HG02840 (cell line): ENCODE data around the gene OSTC.

Experiments
- ATAC-seq: cut with Tn5 transposase; IDR thresholded peaks from one replicate; pipeline ENCODE4 v1.9.1; 2021; ENCODE audit warnings: mild to moderate bottlenecking, moderate library complexity, moderate number of reproducible peaks; ENCODE audit not compliant: unreplicated experiment, low FRiP score

Gene OSTC

DNA sequence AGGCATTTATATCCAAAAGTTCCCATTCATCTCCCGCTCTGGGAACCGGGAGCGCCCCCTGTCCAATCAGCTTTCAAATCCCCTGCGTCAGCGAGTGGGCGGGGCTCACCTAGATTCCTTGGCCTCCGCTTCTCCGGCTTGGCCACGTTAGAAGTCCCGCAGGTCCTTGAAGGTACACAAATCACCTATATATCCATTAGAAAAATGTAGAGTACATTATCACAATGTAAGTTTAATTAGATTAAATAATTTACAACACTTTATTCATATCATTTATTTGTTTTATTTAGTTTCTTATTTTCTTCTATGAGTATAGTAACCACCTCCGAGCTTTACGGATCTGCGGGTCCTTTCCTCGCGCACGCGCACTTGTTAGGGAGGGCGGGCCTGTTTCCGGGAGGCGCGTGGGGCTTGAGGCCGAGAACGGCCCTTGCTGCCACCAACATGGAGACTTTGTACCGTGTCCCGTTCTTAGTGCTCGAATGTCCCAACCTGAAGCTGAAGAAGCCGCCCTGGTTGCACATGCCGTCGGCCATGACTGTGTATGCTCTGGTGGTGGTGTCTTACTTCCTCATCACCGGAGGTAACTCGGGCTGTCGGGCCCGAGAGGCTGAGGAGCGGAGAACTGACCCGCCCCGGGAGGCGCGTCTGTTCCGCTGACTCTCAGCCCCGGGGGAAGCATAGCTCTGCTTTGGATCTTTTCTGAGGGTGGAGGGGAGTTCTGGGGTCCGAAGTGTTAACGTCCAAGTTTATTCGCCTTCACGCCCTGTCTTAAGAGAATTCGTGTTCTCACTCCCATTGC is at the start of gene OSTC:
Gene OSTC (plus strand): TSS at position 388 of the 802 bp plus-strand sequence. CDS start 57 bp downstream, at position 445.
- peak; percentile 97 for ATAC-seq

DNA sequence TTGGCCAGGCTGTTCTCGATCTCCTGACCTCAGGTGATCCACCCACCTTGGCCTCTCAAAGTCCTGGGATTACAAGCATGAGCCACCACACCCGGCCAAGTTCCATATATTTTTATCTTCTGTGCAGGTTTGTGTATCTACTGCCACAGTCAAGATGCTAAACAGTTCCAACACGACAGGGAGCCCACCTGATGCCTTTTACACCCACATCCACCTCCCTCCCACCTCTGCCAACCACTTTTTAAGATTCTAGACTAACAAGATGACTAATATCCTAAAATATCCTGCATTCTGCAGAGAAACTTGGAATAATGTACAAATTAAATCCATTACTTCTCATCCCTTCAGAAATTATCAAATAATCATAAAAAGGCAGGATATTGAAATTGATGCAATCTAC is 49.3 kb upstream of the OSTC start:
- ATAC-seq = no peak

DNA sequence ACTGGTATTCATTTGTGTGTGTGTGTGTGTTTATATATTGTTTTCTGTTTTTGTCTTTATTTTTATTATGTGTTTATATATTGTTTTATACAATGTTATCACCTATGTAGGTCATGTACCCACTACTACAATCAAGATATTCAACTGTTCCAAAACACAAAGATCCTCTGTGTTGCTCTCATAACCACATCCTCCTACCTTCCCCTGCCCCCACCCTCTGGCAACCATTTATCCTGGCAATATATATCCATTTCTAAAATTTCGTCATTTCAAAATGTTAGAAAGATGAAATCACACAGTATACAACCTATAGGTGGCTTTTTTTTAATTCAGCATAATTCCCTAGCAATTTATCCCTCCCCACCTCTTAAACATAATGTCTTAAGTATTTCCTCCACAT is 48.9 kb upstream of the OSTC start:
- no peak for ATAC-seq

DNA sequence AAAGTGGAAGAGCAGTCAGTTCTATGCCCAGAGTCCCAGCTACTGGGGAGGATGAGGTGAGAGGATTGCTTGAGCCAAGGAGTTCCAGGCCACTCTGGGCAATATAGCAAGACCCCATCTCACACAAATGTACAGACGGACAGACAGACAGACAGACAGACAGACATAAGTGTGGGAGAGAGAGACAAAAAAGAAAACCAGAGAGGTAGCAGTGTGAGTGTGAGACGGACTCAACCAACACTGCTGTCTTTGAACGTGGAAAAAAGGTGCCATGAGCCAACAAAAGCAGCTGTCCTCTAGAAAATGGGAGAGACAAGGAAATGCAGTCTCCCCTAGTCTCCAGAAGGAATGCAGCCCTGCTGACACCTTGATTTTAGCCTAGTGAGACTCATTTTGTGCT is 48.2 kb upstream of the OSTC start:
- no peak for ATAC-seq

DNA sequence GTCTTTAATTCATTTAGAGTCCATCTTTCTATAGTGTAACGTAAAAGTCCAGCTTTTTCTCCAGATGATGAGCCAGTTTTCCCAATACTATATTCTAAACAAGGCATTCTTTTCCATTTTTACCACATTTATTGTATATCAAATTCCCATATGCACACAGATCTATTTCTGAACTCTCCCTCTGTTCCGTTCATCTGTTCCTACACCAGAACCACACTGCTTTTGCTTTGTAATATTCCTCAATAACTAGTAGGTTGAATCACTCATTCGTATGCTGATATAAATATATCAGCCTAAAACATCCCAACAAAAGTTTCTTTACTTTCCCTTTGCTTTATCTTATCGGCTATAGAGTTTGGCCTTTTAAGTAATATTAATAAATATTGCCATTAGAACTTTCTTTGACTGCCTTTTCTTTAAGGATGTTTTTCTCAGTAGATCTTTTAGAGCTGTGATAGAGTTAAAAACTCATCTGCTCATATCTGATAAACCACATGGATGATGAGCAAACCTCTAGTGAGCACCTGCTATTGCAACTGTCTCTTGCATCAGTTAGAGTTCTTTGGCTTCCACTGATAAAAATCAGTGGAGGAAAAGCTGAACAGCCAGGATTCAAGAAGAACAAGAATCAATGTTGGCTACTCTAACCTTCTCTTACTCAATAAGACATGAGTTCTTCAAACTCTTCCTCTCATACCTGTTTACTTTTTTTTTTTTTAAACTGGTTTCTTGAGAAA is 43.2 kb upstream of the OSTC start:
- no peak for ATAC-seq

DNA sequence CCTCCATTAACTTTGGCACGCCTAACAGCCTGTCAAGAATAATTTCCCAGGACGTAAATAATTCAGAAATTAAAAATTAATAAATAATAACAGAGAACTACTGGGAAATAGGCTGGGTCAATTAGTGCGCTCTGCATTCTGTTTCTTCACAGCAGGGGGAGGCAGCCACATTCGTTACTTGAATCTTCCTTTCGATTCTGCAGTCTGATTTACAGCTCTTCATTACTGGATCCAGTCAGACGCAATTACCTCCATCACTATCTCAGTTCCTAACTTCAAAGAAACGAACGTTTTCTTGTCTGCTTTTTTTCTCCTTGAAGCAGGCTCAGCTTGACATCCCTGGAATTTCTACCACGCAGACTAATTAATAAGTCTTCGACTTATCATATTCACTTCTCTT is 39.0 kb upstream of the OSTC start:
- ATAC-seq = no peak

DNA sequence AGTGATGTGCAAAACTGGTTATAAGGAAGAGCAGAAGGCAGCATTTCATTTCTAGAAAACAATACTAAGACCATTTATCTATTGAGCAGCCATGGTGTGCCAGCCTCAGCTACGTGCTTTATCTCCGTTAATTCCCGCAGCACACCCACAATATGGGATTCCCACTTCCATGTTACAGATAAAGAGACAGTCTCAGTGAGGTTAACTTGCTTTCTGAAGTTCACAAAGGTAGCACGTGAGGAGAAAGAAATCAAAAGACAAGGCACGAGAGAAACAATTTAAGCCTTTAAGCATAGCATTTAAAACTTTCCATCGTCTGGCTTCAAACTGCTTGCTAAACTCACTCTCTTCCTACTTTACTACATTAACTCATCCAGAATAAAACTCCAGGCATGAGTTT is 38.0 kb upstream of the OSTC start:
- ATAC-seq = no peak

DNA sequence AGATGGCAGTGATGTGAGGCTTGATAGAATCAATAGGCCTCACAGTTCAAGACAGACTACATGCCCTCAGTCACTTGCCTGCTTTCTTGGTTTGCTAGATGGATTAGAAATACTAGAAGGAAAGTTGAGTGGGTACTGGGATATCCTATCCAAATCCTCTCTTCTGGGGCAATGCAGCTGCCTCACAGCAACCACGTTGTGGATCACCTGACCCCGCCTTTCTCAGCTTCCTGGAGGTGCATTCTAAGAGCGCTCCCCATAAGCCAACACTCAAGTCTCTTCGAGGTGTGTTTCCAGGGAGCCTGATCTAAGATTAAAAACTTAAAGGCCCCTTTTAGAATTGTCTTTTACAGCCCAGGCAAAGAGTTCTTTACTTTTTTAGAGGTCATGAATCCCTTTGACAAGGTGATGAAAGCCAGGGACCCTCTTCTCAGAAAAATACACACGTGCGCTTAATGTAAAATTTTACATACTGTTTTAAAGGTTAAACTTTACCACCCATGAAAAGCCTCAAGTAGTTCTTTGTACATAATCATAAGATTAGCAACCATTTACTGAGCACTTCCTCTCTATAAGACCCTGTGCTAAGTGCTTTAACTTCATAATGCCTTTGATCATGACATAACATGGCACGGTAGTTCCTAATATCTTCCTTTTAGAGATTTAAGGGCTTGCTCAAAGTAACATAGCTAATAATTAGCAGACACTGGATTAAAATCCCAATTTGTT is 30.9 kb upstream of the OSTC start:
- ATAC-seq = no peak

DNA sequence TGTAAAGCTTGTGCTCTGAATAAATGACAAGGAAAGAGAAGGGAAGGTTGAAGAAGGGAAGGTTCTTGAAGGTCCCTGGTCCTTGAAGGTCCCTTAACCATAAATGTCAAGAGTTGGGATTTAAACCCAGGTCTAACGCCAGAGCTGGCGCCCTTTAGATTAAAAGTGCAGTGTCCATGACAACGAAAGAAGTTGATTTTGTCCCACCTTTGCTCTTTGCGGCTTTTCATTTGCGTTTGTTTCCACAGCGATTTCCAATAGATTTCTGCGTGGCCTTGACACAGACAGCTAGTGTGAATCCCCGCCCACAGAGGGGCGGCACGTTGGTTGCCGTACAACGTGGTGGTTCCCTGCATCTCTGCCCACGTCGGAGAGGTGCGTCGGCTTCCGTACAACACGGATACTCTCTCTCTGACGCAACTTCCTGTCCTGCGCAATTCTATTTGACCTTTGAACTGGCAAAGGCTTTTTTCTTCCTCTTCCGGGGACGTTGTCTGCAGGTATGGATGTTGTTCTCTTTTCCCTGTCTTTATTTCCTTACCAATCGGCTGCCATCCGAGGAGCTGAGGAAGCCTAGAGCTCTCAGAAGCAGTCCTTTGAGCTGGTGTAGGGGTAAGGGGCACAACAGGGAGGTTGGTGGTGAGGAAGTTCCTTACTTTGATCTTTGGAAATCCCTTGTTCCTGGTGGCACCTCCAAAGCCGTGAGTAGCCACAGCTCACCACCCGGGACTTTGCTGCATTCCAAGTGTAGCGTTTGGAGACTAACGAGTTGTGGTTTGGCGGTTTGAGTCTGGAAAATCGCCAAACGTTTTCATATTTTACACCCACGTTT is 30.1 kb upstream of the OSTC start, which contains the start of gene RPL34:
Gene RPL34 (plus strand): TSS at position 476 of the 832 bp plus-strand sequence. CDS start 1,384 bp downstream, outside the sequence.
- ATAC-seq = peak; percentile 100

DNA sequence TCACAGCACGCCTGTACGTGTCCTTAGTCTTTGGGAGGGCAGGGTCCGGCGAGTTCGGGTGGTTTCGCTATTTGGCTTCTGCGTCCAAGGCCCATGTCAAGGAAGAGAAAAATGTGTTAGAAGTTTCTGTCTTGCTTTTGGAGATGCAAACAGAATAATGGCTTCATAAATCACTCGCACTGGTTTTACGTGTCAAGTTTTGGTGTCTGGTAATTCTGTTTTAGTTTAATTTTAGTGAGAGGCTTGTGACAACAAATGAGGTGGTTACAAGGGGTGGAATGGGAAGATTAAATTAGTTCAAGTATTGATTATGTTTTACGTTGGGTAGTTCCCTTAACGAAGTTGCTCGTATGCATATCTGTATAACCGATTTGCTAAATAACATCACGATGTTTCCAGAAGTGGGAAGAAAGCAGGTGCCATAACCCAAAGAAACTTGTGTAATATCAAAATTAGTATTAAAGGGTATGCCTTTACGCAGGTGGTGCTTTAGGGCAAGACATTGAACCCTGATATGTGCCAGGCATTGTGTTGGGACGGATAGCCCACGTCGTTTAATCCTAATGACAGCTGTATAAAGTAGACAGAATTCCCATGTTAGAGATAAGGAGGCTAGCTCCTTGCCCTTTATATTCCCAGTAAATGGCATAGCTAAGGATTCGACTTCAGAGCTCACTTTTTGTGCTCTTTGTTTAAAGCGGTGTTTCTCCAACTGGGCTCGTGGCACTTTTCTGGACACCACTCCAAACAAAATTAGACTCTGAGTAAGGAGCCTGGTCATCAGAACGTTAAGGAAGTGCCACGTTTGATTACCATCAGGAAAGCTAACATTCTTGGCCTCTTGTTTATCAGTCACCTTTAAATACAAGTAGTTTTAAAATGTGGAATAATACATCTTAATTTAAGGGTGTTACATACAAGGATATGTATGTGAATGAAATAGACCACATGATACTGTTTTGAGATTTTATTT is 29.2 kb upstream of the OSTC start:
- ATAC-seq = no peak

DNA sequence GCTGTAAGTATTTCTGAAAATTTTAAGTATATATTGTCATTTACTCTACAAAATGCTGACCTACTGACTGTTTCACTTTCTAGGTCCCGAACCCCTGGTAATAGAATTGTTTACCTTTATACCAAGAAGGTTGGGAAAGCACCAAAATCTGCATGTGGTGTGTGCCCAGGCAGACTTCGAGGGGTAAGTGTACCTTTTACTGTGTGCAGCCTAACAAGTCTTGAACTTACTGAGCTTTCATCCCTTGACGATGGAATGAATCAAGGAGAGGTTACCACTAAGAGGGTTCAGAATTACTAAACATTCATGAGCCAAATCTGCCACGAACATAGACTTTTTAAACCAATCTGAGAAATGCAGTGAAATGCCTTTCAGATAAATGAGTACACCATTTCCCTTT is 28.4 kb upstream of the OSTC start:
- ATAC-seq = no peak

DNA sequence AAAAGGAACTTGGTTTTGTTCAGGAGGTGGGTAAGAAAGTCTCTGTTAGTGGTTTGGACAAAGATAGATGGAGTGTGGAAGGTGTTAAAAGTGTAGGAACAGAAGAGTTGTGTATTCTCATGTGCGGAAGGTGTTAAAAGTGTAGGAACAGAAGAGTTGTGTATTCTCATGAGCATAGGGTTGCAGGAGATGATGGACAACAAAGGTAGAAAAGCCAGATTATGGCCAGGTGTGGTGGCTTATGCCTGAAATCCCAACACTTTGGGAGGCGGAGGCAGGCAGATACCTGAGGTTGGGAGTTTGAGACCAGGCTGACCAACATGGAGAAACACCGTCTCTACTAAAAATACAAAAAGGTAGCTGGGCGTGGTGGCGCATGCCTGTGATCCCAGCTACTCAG is 27.6 kb upstream of the OSTC start:
- no peak for ATAC-seq

DNA sequence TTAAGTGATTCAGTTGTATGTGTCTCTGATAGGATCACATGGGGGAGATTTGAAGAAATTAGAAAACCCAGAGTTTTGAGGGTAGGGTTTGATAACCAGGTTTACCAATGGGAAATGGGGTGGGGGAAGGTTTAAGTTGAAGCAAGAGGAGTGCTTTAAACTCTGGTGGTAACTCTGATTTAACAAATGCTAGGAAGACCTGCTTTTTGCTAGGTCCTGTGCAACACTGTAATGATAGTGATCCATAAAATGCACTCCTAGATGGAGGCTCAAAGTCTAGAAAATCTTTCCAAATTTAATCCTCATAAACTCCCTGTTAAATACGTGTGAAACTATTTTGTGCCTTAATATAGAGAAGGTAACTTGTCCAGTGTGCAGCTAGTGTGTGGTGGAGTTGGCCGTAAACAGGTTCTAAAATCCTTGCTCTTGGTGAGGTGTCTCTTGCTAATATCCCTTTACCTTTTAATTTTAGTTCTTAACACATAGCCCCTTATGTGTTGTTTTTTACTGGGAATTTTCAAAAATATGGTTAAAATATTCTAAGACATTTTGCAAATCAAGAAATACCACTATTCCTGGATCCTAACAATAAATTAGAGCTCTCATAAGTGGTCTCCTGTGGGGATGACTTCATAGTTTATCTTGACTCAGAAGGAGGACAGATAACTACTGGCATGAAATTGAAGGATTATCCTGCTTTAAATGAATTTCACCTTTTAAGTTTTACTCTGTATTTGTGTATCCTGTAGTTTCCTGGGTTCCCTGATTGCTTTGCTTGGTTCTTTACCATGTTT is 25.9 kb upstream of the OSTC start:
- no peak for ATAC-seq

DNA sequence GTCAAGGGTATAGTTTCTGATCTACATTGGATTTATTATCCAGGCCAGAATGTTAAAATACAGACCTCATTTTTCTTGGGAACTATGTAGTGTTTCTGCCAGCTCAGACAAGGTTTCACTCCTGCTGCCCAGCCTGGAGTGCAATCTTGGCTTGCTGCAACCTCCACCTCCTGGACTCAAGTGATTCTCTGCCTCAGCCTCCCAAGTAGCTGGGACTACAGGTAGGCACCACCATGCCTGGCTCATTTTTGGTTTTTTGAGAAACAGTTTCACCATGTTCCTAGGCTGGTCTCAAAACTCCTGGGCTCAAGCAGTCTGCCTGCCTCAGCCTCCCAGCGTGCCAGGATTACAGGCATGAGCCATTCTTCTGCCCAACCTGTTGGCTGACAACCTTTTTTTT is 24.3 kb upstream of the OSTC start:
- ATAC-seq = no peak

DNA sequence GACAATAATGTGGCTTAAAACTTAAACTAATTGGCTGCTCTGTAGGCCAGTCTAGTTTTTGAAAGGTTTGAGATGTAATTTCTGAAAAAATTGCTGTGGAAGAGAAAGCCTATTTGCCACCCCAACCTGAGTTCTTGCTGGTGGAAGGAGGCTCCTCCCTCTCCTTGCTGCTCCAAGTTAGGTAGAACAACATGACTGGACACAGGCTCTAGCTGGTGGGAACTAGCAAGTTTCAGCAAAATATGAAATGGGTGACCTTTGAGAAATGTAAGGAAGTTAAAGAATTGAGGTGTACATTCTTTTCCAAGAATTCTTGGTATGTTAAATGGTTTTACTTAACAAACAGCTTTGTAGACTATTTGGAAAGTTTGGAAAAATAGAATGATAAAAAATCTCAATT is 22.0 kb upstream of the OSTC start:
- ATAC-seq = no peak

DNA sequence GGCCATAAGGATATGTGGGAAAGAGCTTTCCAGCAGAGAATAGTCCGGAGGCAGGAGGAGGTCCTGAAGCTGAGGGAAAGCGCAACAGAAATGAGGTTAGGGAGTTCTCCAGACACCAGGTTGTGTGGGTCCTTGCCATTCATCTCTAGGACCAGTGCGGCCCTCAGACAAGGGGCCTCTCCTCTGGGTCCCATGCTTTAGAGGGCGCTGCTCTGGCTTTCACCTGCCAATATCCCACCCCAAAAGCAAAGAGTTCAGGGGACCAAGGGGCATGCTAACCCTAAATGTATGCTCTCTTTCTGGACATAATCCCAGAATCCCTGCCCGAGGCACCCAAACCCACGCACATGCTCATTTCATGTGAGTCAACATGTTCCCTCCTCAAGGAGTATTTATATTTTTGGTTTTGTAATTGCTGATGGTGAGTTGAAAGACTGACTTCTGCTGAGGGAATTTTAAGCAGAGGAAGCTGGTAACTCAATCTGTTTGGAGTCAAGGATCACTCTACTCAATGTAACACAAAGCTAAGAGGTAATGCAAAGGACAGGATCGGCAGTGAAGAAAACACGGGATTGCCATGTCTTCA is 15.2 kb upstream of the OSTC start:
- no peak for ATAC-seq

DNA sequence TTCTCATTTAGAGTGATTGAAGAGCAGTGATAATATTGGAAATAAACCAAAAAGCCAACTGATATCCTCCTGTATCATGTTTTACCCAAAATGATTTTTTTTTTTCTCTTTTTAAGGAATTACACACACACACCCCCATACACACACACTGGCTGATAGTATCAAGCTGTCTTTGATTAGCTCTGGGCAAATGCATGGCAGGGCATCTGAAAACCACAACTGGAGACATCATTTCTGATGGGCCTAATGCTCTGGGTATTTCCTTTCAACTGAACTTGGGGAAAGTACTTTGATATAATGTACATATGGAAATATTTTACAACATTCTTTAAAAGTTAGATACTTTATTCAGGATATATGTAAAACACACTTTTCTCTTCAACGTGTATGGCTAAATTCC is 14.2 kb upstream of the OSTC start:
- ATAC-seq = no peak

DNA sequence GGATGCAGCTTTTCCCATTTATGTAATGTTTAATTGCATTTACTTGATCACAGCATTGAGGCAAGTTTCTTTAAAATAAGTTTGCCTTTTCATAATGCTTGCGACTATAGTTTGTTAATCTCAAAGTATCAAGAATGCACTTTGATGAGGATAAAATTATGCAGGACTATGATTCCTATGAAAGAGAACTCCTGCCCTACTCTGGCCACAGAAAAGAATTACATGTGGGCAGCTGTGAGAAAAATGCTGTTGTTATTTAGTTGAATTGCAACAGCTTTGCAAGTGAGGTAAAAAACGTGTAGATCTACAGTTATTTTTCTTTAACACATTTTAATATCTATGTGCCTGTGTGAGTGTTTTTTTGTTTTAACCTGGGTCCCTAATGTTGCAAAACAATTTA is 12.5 kb upstream of the OSTC start:
- no peak for ATAC-seq
